Measurements from ENCODE around the gene ACTR5. TPM values are rescaled to one million over a fixed set of nuclear protein-coding genes. Genes with fewer than 3 reads are reported as not detected.

ACTR5 gene
- total RNA-seq, 4 donors from 2014 or later, result 5.8 to 9.8 (median 8.6) TPM

GRCh38 chr20:38722683-38723016 lies 25.6 kb upstream of the ACTR5 start:
- H3K36me3 ChIP-seq, result no peaks in the 10 kb centered on the region
- 0% methylated on average over 7 of the region's 7 CpGs for WGBS
- no peaks in the 10 kb centered on the region for H3K9me3 ChIP-seq
- DNase-seq (ENCODE audit: extremely low spot score), result no peak
- peaks cover 8 to 48% (median 40%) of the 10 kb centered on the region in 4 donors for H3K4me1 ChIP-seq
- no peak overlapping the region for H3K4me3 ChIP-seq
- no peak for TF ChIP-seq POLR2A (IDR thresholded peaks at IDR 0.05; ENCODE audit: low read depth)
- no peak for TF ChIP-seq POLR2AphosphoS5 (IDR thresholded peaks at IDR 0.05)
- no peak for TF ChIP-seq EP300 (IDR thresholded peaks at IDR 0.05)
- TF ChIP-seq CTCF (IDR thresholded peaks at IDR 0.05), result no peak
- intact Hi-C loops (cut with DNase I), result no loop called here
- H3K27me3 ChIP-seq, result peaks cover 6 to 100% (median 54%) of the 10 kb centered on the region in 4 donors
- H3K27ac ChIP-seq (replicated peaks in 1 of 4), result no peak overlapping the region

GRCh38 chr20:38723017-38723847 lies 25.0 kb upstream of the ACTR5 start:
- H3K27ac ChIP-seq (replicated peaks in 1 of 4), result no peak overlapping the region
- under 1% methylated on average over 19 of the region's 56 CpGs for WGBS
- H3K36me3 ChIP-seq, result no peaks in the 10 kb centered on the region
- no peak for TF ChIP-seq POLR2A (IDR thresholded peaks at IDR 0.05; ENCODE audit: low read depth)
- no peak for TF ChIP-seq POLR2AphosphoS5 (IDR thresholded peaks at IDR 0.05)
- no peak for TF ChIP-seq CTCF (IDR thresholded peaks at IDR 0.05)
- TF ChIP-seq EP300 (IDR thresholded peaks at IDR 0.05), result no peak
- intact Hi-C loops (cut with DNase I), result no loop called here
- no peak overlapping the region for H3K4me3 ChIP-seq
- H3K9me3 ChIP-seq, result no peaks in the 10 kb centered on the region
- no peak for DNase-seq (ENCODE audit: extremely low spot score)
- H3K4me1 ChIP-seq, result peaks cover 8 to 54% (median 43%) of the 10 kb centered on the region in 4 donors
- peaks cover 6 to 100% (median 60%) of the 10 kb centered on the region in 4 donors for H3K27me3 ChIP-seq

GRCh38 chr20:38723848-38724625 lies 24.2 kb upstream of the ACTR5 start, which contains the start of gene SLC32A1:
SLC32A1 (plus strand) TSS chr20:38724486; CDS start chr20:38724725, 239 bp downstream.
- no peak for DNase-seq (ENCODE audit: extremely low spot score)
- Histone ChIP-seq H3K4me1 (peaks cover 10 to 62% (median 50%) of the 10 kb centered on the region in 4 donors), H3K9me3 (no peaks in the 10 kb centered on the region), H3K4me3 (peak within 1 kb of the TSS in 1 of 4 donors; percentile 5), H3K36me3 (no peaks in the 10 kb centered on the region), H3K27me3 (peaks cover 6 to 100% (median 68%) of the 10 kb centered on the region in 4 donors), H3K27ac (replicated peaks in 1 of 4) (no peak within 1 kb of the TSS)
- TF ChIP-seq POLR2AphosphoS5 (IDR thresholded peaks at IDR 0.05) (no peak), POLR2A (IDR thresholded peaks at IDR 0.05; ENCODE audit: low read depth) (no peak), EP300 (IDR thresholded peaks at IDR 0.05) (no peak), CTCF (IDR thresholded peaks at IDR 0.05) (no peak)
- 2% methylated on average over 27 of the region's 76 CpGs for WGBS
- intact Hi-C loops (cut with DNase I), result no loop called here

GRCh38 chr20:38724626-38725147 lies 23.6 kb upstream of the ACTR5 start:
- peaks cover 6 to 100% (median 73%) of the 10 kb centered on the region in 4 donors for H3K27me3 ChIP-seq
- H3K27ac ChIP-seq (replicated peaks in 1 of 4), result no peak overlapping the region
- no peaks in the 10 kb centered on the region for H3K9me3 ChIP-seq
- TF ChIP-seq CTCF (IDR thresholded peaks at IDR 0.05) (no peak), POLR2AphosphoS5 (IDR thresholded peaks at IDR 0.05) (no peak), POLR2A (IDR thresholded peaks at IDR 0.05; ENCODE audit: low read depth) (no peak), EP300 (IDR thresholded peaks at IDR 0.05) (no peak)
- H3K36me3 ChIP-seq, result no peaks in the 10 kb centered on the region
- 4% methylated on average over 9 of the region's 46 CpGs for WGBS
- DNase-seq (ENCODE audit: extremely low spot score), result no peak
- H3K4me1 ChIP-seq, result peaks cover 13 to 67% (median 55%) of the 10 kb centered on the region in 4 donors
- peak overlapping the region in 1 of 4 donors; percentile 5 for H3K4me3 ChIP-seq
- intact Hi-C loops (cut with DNase I), result no loop called here

Data from esophagus muscularis mucosa (tissue), 4 donors.